D721Med (cell line): Measurements from ENCODE around the gene NR2E3.

Experiments
- DNase-seq: peaks from one replicate; pipeline ENCODE4 v3.0.0; 2011; ENCODE audit warnings: low spot score; ENCODE audit not compliant: insufficient read length
- FAIRE-seq: peaks from 2 replicates; lab custom pipeline; 2011; peaks lifted over from hg19 to GRCh38; lab: Jason Lieb, UNC
- CTCF ChIP-seq: IDR thresholded peaks from 2 replicates; pipeline ENCODE4 v1.5.1; 2012; ENCODE audit warnings: mild to moderate bottlenecking, control low read depth; ENCODE audit not compliant: insufficient read depth; ENCODE audit errors: missing control alignments

The NR2E3 gene

GRCh38 chr15:71792521-71792920, 17.8 kb upstream of the NR2E3 start:
- FAIRE-seq (no peak), DNase-seq (no peak)
- TF ChIP-seq CTCF = no peak

GRCh38 chr15:71798641-71799040, 11.7 kb upstream of the NR2E3 start:
- no peak for DNase-seq
- TF ChIP-seq CTCF = no peak
- no peak for FAIRE-seq

- FAIRE-seq = no peak
- DNase-seq = no peak
- TF ChIP-seq CTCF = no peak
Measured at GRCh38 chr15:71800190-71800589, 10.2 kb upstream of the NR2E3 start.

DNA sequence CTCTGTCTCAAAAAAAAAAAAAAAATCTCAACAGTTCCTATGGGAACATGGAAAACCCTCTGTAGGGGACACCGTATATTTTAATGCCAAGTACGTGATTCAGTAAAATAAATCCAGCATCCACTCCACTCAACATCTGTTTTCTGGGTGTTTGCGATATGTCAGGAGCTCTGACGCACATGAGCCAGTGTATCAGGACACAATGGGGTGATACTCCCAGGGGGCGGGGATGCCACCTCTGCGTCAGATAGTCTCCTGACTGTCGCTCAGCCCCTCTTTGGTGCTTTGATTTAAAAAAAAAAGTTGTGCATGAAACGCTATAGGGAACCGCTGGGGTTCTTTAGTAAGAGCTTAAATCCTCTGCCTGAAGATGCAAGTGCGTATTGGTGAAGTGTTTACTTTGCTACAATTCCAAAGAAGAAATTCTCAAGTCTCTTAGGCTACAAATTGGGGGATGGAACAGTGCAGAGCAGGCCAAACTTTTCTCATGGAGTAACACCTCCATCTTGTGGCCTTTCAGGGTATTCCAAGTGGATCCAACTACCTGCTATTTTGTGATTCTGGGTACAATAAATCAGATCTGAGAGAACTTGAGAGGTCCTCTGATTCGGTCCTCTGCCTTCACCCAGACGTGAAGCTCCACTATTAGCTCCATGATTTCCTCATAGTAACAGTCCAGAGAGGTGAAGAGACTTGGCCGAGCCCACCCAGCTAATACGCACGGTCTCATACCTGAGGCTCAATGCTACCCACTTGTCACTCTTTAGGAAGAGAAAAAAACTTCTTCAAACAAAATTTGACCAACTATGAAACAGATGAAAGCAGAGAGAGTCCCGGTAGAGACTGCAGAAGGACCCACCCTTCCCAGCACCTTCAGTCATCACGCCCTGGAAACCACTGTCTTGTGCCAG, 9.3 kb upstream of the NR2E3 start:
- FAIRE-seq = peak; percentile 58
- peak; percentile 80 for TF ChIP-seq CTCF
- no peak for DNase-seq

DNA sequence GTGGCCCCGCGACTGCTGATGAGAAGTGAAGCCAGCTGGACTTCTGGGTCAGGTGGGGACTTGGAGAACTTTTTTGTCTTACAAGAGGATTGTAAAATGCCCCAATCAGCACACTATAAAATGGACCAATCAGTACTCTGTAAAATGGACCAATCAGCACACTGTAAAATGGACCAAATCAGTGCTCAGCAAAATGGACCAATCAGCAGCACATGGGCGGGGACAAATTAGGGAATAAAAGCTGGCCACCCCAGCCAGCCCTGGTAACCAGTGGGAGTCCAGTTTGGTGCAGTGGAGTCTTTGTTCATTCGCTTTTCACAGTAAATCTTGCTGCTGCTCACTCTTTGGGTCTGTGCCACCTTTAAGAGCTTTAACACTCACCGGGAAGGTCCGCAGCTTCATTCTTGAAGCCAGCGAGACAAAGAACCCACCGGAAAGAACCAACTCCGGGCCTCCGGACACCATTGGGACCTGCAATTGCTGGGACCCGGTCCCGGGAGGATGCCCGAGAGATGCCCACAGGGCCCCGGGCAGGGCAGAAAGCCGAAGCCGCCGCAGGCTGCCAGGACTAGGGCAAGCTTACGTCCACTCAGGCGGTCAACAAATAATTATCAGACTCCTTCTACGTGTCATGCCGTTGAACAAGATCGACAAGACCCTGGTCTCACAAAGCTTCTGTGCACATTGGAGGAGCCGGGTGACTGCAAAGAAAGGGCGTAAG, 8.3 kb upstream of the NR2E3 start:
- DNase-seq (no peak), FAIRE-seq (no peak)
- TF ChIP-seq CTCF = no peak

DNA sequence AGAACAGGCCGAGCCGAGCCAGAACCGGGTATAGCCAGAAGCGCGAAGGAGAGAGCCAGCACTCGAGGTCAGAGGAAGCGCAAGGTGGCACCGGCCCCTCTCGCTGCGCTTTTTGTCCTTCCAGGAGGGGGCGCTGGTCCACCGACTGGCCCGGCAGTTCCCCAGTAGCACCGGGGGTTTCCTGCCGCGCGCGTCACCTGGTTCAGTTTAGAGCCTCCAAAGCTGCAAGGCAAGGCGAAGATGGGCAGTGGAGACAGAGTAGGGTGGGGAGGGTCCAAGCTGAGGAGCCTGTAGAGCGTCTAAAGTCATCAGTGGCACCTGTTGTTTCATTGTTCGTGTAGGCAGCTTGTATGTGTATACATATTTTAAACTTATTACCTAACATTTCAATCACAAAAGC, 7.6 kb upstream of the NR2E3 start:
- peak; percentile 27 for TF ChIP-seq CTCF
- FAIRE-seq = no peak
- DNase-seq = no peak

DNA sequence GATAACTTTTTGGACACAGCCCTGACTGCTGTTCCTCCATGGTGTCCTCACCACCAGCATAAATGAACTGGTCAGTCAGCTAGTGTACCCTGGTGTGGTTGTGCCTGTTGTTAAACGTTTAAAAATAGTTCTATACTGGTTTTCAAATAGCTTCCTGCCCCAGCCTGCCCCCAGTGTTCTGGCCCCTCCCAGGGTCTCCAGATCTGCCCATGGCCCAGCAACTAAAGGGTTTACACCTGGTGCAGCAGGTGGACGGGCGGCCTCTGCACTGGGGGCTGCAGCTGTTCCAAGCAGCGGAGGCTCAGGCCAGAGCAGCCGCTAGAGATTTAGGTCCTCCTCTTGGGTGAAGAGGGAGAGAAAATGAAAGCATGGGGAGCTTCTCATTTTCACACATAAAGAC, 6.1 kb upstream of the NR2E3 start:
- FAIRE-seq (no peak), DNase-seq (no peak)
- no peak for TF ChIP-seq CTCF
